Limb (tissue), 2 donors: Measurements from ENCODE around the gene PRPF19.

ENCODE experiments used
- DNase-seq, 2 donors: peaks; one replicate each; pipeline ENCODE4 v3.0.0-alpha.2; 2016; ENCODE audit errors: extremely low spot score in 2 of 2

PRPF19 gene

DNA sequence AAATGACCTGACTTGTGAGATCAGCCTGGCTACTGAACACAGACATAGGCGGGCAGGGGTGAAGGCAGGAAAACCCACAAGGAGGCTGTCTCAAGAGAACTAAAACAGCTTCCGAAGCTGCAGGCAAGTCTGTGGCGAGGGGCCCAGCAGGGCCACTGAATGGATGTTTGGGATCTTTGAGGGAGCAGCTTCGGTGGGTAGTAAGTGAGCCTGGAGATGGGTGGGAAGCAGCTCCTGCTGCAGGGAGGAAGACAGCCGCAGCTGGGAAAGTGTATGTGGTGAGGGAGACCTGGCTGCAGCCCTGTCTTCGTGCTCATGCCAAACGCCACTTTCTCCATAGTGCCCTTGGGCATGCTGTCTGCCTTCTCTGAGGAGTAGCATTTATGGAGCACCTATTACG is 61.0 kb downstream of the PRPF19 start:
- DNase-seq, result no peak

DNA sequence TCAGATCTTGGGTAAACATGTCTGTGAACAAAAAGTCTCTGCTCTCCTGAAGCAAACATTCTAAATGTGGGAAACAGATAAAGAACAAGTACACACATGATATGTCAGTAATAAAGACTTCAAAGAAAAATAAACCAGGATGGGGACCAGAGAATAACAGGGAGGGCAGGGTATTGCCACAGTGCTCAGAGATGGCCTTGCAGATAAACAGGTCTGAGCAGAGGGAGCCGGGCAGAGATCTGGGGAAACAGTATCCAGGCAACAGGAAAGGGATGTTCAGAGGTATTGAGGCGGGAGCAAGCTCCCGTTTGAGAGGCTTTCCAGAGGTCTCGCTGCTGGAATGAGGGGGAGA is 61.5 kb downstream of the PRPF19 start:
- DNase-seq, result no peak

DNA sequence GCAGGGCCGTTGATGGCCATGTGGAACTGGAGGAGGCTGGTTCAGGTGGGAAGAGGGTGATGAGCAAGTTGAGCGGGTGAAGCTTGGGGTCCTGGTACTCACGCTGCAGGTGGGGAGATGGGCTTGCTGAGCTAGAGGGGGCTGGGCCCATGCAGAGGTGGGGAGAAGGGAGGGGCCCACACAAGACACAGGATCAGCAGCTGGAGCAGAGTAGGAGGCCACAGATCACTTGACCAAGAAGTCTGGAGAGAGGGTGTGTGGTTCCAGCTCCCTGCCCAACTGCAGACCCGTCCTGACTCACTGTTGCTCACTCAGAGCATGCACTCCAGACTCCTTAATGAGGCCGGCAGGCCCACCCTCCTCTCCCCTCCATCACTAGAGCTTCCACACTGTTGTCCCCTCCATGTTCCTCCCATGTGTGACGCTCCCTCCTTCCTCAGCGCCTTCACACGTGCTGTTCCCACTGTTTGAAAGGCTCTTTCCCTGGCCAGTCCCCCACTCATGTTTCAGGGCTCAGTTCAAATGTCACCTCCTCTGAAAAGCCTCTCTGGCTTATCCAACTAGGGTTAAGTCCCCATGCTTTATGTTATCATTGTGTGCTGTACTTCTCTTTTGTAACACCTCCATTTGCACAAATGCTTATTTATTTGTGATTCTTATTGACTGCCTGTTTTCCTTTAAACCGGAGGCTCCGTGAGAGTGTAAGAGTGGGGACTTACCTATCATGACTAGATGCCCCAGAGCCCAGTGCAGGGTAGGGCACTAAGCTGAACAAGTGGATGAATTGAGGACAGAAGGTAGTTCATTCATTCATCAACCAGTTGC is 62.1 kb downstream of the PRPF19 start:
- DNase-seq, result no peak

DNA sequence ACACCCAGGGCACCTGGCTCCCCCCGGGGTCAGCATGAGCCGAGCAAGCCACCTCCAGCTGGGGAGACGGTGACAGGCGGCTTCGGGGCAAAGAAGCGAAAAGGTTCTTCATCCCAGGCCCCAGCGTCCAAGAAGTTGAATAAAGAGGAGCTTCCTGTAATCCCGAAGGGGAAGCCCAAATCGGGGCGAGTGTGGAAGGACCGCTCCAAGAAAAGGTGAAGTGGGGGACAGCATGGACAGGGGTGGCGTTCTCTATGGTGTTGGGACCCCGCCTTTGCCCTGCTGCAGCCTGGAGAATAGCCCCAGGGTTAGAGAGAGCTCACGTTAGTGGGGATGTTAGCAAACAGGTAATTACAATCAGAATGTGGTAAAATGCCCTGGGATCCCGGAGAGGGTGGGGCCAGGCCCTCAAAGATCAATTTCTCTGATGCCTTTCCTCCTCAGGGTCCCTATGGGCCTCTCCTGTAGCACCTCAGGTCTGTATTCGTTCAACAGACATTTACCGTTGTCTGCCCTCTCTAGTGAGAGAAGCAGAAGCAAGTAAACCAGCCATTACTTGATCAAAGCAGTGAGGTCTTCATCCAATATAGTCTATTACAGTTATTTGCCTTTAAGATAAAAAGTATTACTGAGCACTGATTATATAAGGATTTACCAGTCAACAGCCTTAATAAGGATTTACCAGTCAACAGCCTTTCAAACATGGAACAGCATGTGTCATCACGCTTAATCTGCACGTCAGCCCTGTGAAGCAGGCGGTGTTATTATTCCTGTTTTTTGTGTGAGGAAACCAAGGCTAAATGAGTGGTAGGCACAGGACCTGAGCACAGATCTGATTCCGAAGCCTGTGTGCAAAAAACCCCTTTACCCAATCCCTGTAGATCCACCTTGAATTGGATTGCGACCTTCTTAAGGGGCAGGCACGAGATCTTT is 63.5 kb downstream of the PRPF19 start:
- DNase-seq, result no peak

DNA sequence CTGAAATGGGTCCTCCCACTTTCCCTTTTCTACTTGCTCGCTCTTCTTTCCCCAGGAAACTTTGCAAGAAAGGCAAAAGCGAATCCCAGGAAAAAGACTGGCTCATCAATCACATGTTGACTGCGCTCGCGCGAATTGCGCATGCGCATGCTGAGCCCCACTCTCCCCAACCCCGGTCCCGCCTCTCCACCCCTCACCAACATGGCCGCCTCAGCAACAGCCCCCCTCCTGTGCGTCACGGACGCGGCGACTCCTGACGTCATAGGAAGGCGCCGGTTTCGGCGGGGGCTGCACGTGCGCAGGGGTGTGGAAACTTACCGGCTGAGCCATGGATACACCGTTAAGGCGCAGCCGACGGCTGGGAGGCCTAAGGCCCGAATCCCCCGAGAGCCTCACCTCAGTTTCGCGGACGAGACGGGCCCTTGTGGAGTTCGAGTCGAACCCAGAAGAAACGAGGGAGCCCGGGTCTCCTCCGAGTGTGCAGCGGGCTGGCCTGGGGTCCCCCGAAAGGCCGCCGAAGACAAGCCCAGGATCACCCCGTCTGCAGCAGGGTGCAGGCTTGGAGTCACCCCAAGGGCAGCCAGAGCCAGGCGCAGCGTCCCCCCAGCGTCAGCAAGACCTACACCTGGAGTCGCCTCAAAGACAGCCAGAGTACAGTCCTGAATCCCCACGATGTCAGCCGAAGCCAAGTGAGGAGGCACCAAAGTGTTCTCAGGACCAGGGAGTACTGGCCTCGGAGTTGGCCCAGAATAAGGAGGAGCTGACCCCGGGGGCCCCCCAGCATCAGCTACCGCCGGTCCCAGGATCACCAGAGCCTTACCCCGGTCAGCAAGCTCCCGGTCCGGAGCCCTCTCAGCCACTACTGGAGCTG is 64.4 kb downstream of the PRPF19 start, which contains the start of gene CCDC86:
Gene CCDC86, plus strand, starts transcription at position 317 of the 871 bp plus-strand sequence. Its CDS starts 12 bp downstream, at position 329.
- peak; percentile 96 to 99 for DNase-seq
